ENCODE results near the gene RCVRN. TPM values are rescaled to one million over a fixed set of nuclear protein-coding genes. Genes with fewer than 3 reads are reported as not detected.
A peak's percentile ranks its signal among the peaks of the same experiment; 100 is the strongest.

Gene RCVRN
- total and polyA plus RNA-seq, 2 donors (not counting 1 experiment from before 2014, with no cell fraction given), result not detected

DNA sequence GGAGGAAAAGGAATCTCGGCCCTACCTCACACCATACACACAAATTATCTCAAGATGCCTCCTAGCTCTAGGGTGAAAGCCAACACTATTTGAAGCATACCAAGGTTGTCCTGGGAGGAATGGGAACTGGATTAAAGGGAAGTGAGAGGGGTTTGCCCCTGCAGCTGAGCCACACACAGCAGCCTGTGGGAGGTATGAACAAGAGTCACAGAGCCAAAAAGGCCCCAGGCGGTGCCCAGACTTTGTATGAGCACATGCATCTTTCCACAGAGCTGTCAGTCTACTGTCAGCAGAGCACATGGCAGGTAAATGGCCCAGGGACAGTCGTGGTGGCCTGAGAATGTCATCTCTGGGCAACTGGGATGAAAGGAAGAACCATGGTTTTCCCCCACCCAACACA lies 31.0 kb upstream of the RCVRN start:
- Histone ChIP-seq H3K27me3 (ENCODE audit: control insufficient read depth, insufficient read depth, low read length) (no peaks in the 10 kb centered on the region), H3K9me3 (ENCODE audit: control insufficient read depth, insufficient read depth, low read depth, low read length) (no peaks in the 10 kb centered on the region), H3K27ac (ENCODE audit: insufficient read depth, low read length) (no peak overlapping the region), H3K9ac (ENCODE audit: insufficient read depth, low read length) (no peak overlapping the region), H3K79me2 (ENCODE audit: control insufficient read depth, insufficient read depth, low read length) (no peaks in the 10 kb centered on the region), H3K36me3 (ENCODE audit: control insufficient read depth, insufficient read depth, low read length) (no peaks in the 10 kb centered on the region), H3K4me3 (replicated peaks in 1 of 4; ENCODE audit: control extremely low read depth in 1 of 4, insufficient read depth in 1 of 4, low read depth in 3 of 4, low read length in 4 of 4) (no peak overlapping the region), H3K4me1 (ENCODE audit: control insufficient read depth, extremely low read depth, insufficient read depth, low read length) (no peaks in the 10 kb centered on the region), H3K4me2 (ENCODE audit: extremely low read depth, insufficient read depth, low read length) (no peak overlapping the region), H4K20me1 (ENCODE audit: control insufficient read depth, extremely low read depth, insufficient read depth, low read length) (no peaks in the 10 kb centered on the region), H2AFZ (ENCODE audit: low read length) (no peak overlapping the region)
- no peak for DNase-seq (ENCODE audit: low read depth in 2 of 2)
- TF ChIP-seq EZH2 (IDR thresholded peaks at IDR 0.05; ENCODE audit: low read length, missing control alignments) (no peak), CTCF (conservative IDR thresholded peaks at IDR 0.05 in 1 of 2, IDR thresholded peaks at IDR 0.05 in 1 of 2; ENCODE audit: low read depth in 1 of 2, low read length in 2 of 2) (no peak)

- no peaks in the 10 kb centered on the region for H3K9me3 ChIP-seq (ENCODE audit: control insufficient read depth, insufficient read depth, low read depth, low read length)
Measured at GRCh38 chr17:9935408-9935807, 30.3 kb upstream of the RCVRN start.

GRCh38 chr17:9934331-9934730 lies 29.3 kb upstream of the RCVRN start:
- Histone ChIP-seq H4K20me1 (ENCODE audit: control insufficient read depth, extremely low read depth, insufficient read depth, low read length) (no peaks in the 10 kb centered on the region), H3K27me3 (ENCODE audit: control insufficient read depth, insufficient read depth, low read length) (no peaks in the 10 kb centered on the region), H3K9ac (ENCODE audit: insufficient read depth, low read length) (no peak overlapping the region), H3K79me2 (ENCODE audit: control insufficient read depth, insufficient read depth, low read length) (no peaks in the 10 kb centered on the region), H3K36me3 (ENCODE audit: control insufficient read depth, insufficient read depth, low read length) (no peaks in the 10 kb centered on the region), H3K27ac (ENCODE audit: insufficient read depth, low read length) (no peak overlapping the region), H3K4me1 (ENCODE audit: control insufficient read depth, extremely low read depth, insufficient read depth, low read length) (no peaks in the 10 kb centered on the region), H2AFZ (ENCODE audit: low read length) (no peak overlapping the region), H3K4me3 (replicated peaks in 1 of 4; ENCODE audit: control extremely low read depth in 1 of 4, insufficient read depth in 1 of 4, low read depth in 3 of 4, low read length in 4 of 4) (no peak overlapping the region), H3K4me2 (ENCODE audit: extremely low read depth, insufficient read depth, low read length) (no peak overlapping the region), H3K9me3 (ENCODE audit: control insufficient read depth, insufficient read depth, low read depth, low read length) (no peaks in the 10 kb centered on the region)
- no peak for DNase-seq (ENCODE audit: low read depth in 2 of 2)
- TF ChIP-seq CTCF (conservative IDR thresholded peaks at IDR 0.05 in 1 of 2, IDR thresholded peaks at IDR 0.05 in 1 of 2; ENCODE audit: low read depth in 1 of 2, low read length in 2 of 2) (no peak), EZH2 (IDR thresholded peaks at IDR 0.05; ENCODE audit: low read length, missing control alignments) (no peak)

More at GRCh38 chr17:9935408-9935807, 30.3 kb upstream of the RCVRN start:
- Histone ChIP-seq H4K20me1 (ENCODE audit: control insufficient read depth, extremely low read depth, insufficient read depth, low read length) (no peaks in the 10 kb centered on the region), H3K79me2 (ENCODE audit: control insufficient read depth, insufficient read depth, low read length) (no peaks in the 10 kb centered on the region), H3K27ac (ENCODE audit: insufficient read depth, low read length) (no peak overlapping the region), H2AFZ (ENCODE audit: low read length) (no peak overlapping the region), H3K27me3 (ENCODE audit: control insufficient read depth, insufficient read depth, low read length) (no peaks in the 10 kb centered on the region), H3K4me1 (ENCODE audit: control insufficient read depth, extremely low read depth, insufficient read depth, low read length) (no peaks in the 10 kb centered on the region), H3K4me2 (ENCODE audit: extremely low read depth, insufficient read depth, low read length) (no peak overlapping the region), H3K9ac (ENCODE audit: insufficient read depth, low read length) (no peak overlapping the region), H3K4me3 (replicated peaks in 1 of 4; ENCODE audit: control extremely low read depth in 1 of 4, insufficient read depth in 1 of 4, low read depth in 3 of 4, low read length in 4 of 4) (no peak overlapping the region), H3K36me3 (ENCODE audit: control insufficient read depth, insufficient read depth, low read length) (no peaks in the 10 kb centered on the region)
- DNase-seq (ENCODE audit: low read depth in 2 of 2), result peak in 1 of 2 donors; percentile 9
- TF ChIP-seq EZH2 (IDR thresholded peaks at IDR 0.05; ENCODE audit: low read length, missing control alignments) (no peak), CTCF (conservative IDR thresholded peaks at IDR 0.05 in 1 of 2, IDR thresholded peaks at IDR 0.05 in 1 of 2; ENCODE audit: low read depth in 1 of 2, low read length in 2 of 2) (no peak)
